Activated CD8-positive, alpha-beta memory T cell treated with anti-CD3 and anti-CD28 coated beads for 24 hours (primary cell): ENCODE results near the gene ZFP36L2.

ENCODE experiments used
- DNase-seq: peaks from one replicate; pipeline ENCODE4 v3.0.0-alpha.2; 2020

Gene ZFP36L2

GRCh38 chr2:43184339-43184895 is 42.0 kb downstream of the ZFP36L2 start:
- no peak for DNase-seq

- no peak for DNase-seq
These were observed 42.7 kb downstream of the ZFP36L2 start for GRCh38 chr2:43183743-43184142.

GRCh38 chr2:43180897-43181296 is 45.5 kb downstream of the ZFP36L2 start:
- no peak for DNase-seq

DNA sequence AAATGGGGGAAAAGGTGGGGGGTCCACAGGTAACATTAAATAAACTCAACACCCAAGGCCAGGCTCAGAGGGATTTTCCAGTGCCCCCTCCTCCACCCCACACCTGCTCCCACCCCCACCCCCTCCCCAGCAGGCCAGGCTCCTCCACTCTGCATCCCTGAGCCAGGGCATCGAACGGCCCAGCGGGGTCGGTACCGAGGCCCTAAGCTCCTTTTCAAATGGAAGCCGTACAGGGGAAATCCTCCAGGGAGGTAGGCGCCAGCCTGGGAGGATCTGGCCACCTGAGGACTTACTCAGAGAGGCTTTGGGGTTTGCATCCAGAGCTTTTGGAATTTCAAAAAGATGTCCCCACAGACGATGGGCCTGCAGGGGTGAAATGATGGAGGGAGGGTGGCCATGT is 46.5 kb downstream of the ZFP36L2 start:
- DNase-seq = no peak

GRCh38 chr2:43178602-43179542 is 47.5 kb downstream of the ZFP36L2 start:
- DNase-seq = no peak

- DNase-seq = no peak
These were observed 48.3 kb downstream of the ZFP36L2 start for GRCh38 chr2:43178055-43178598.

GRCh38 chr2:43176449-43176848 is 50.0 kb downstream of the ZFP36L2 start:
- DNase-seq = no peak

- DNase-seq = no peak
These were observed 50.5 kb downstream of the ZFP36L2 start for GRCh38 chr2:43175876-43176275.

GRCh38 chr2:43175020-43175441 is 51.4 kb downstream of the ZFP36L2 start:
- DNase-seq = no peak

- DNase-seq = peak; percentile 87
These were observed 52.0 kb downstream of the ZFP36L2 start for GRCh38 chr2:43174368-43174916.
